Renal cortical epithelial cell (primary cell): Measurements from ENCODE around the gene RCC1. TPM values are rescaled to one million over a fixed set of nuclear protein-coding genes. Genes with fewer than 3 reads are reported as not detected.
"Not testable (repeated sequence)": the region's sequence is repeated elsewhere in the genome, so short reads cannot be mapped to it uniquely, and the experiment has no call there.

Experiments used
- DNase-seq: peaks from one replicate; pipeline ENCODE4 v3.0.0-alpha.2; 2011; ENCODE audit warnings: low read depth
- total RNA-seq: library from RNA; depleted of rRNA; stranded (reverse); fragments of >200 nt; gene quantifications from 2 replicates; pipeline ENCODE4 v1.2.3, GENCODE V29; 2014

Gene RCC1
- total RNA-seq, 1 donor from 2014 or later: 64.5 TPM

- no peak for DNase-seq
Measured at GRCh38 chr1:28512058-28512611, 6.3 kb downstream of the RCC1 start.

- not testable (repeated sequence) for DNase-seq
Measured at GRCh38 chr1:28514445-28514933, 8.6 kb downstream of the RCC1 start.

- DNase-seq: no peak
Measured at GRCh38 chr1:28516518-28516956, 10.7 kb downstream of the RCC1 start.

GRCh38 chr1:28517649-28517999 lies 11.8 kb downstream of the RCC1 start:
- no peak for DNase-seq

- peak; percentile 61 for DNase-seq
Measured at GRCh38 chr1:28518000-28518744, 12.3 kb downstream of the RCC1 start.

- DNase-seq: no peak
Measured at GRCh38 chr1:28518745-28519341, 13.0 kb downstream of the RCC1 start.

- DNase-seq: no peak
Measured at GRCh38 chr1:28519946-28520725, 14.3 kb downstream of the RCC1 start.

GRCh38 chr1:28520796-28521195 lies 15.0 kb downstream of the RCC1 start:
- not testable (repeated sequence) for DNase-seq

- DNase-seq: no peak
Measured at GRCh38 chr1:28521502-28522164, 15.8 kb downstream of the RCC1 start.

GRCh38 chr1:28522537-28522936 lies 16.7 kb downstream of the RCC1 start:
- DNase-seq: not testable (repeated sequence)

GRCh38 chr1:28525002-28525642 lies 19.3 kb downstream of the RCC1 start:
- DNase-seq: not testable (repeated sequence)

GRCh38 chr1:28526886-28527285 lies 21.0 kb downstream of the RCC1 start:
- DNase-seq: peak; percentile 86

GRCh38 chr1:28530456-28530855 lies 24.6 kb downstream of the RCC1 start:
- no peak for DNase-seq

GRCh38 chr1:28534671-28535070 lies 28.8 kb downstream of the RCC1 start:
- no peak for DNase-seq

GRCh38 chr1:28535180-28535579 lies 29.3 kb downstream of the RCC1 start:
- DNase-seq: no peak

- DNase-seq: no peak
Measured at GRCh38 chr1:28537457-28538199, 31.8 kb downstream of the RCC1 start.

- no peak for DNase-seq
Measured at GRCh38 chr1:28538286-28538685, 32.4 kb downstream of the RCC1 start.

- DNase-seq: no peak
Measured at GRCh38 chr1:28540651-28541050, 34.8 kb downstream of the RCC1 start.

GRCh38 chr1:28541414-28542015 lies 35.7 kb downstream of the RCC1 start:
- not testable (repeated sequence) for DNase-seq

GRCh38 chr1:28545246-28545628 lies 39.4 kb downstream of the RCC1 start:
- DNase-seq: no peak
